Measurements from ENCODE around the gene SCARF1. TPM values are rescaled to one million over a fixed set of nuclear protein-coding genes. Genes with fewer than 3 reads are reported as not detected.

SCARF1 gene
- polyA plus RNA-seq, 12 donors = 5.2 to 11.3 (median 6.8) TPM; not detected in 1

- no peak for DNase-seq
These were observed 4.4 kb upstream of the SCARF1 start, which contains the start of gene RILP for GRCh38 chr17:1649844-1650501. Gene RILP, minus strand, starts transcription at chr17:1649866. Its CDS starts 62 bp downstream, at chr17:1649804.

- DNase-seq = peak; percentile 97
These were observed 3.7 kb upstream of the SCARF1 start for GRCh38 chr17:1648963-1649843.

DNA sequence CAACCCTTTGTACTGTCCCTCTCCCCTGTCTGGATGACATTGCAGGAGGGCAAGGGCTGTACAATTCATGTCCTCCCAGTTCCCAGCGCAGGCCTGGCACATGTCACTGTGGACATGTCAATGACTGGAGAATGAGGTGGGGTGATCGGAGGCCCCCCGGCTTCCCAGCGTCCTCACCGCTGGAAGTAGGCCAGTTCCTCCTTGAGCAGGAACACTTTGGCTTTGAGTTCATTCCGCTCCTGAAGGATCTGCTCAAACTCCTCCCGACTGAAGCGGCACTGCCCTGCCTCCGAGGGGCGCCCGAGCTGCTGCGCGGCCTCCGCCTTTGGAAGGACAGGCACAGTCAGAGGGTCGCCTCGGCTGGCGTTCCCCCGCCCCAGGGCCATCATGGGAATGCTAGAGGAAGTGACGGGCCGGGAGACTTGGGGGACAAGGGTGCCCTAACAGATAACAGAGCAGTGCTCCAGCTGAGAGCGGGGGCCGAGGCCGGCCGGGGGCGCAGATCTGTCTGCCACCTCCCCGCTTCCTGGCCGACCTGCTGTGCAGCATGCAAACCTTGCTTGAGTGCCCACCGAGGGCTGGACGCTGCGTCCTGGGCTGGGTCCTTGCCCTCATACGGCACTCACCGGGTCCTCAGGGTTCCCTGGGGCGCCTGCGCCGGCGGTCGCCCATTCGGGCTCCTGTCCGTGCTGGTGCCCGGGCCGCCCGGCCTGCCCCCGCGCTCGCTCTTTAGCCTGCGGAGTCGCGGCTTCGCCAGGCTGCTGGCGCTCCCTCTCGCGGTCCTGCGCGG is 2.8 kb upstream of the SCARF1 start:
- DNase-seq = no peak

DNA sequence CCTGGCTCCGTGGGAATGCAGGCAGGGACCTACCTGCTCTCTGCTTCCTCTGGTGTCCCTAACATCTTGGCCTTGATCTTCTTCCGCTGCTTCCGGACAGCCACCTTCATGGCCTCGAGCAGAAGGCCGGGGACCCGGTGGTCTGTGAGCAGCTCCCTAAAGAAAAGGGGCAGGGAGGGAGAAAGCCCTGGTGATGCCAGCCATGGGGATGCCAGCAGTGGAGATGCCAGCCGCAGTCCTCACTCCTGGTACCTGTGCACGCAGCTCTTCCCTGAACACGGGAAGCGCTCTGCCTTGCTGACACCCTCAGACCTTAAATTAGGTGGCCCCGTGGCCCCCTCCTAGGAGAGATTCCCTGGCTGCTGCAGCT is 2.3 kb upstream of the SCARF1 start:
- no peak for DNase-seq

DNA sequence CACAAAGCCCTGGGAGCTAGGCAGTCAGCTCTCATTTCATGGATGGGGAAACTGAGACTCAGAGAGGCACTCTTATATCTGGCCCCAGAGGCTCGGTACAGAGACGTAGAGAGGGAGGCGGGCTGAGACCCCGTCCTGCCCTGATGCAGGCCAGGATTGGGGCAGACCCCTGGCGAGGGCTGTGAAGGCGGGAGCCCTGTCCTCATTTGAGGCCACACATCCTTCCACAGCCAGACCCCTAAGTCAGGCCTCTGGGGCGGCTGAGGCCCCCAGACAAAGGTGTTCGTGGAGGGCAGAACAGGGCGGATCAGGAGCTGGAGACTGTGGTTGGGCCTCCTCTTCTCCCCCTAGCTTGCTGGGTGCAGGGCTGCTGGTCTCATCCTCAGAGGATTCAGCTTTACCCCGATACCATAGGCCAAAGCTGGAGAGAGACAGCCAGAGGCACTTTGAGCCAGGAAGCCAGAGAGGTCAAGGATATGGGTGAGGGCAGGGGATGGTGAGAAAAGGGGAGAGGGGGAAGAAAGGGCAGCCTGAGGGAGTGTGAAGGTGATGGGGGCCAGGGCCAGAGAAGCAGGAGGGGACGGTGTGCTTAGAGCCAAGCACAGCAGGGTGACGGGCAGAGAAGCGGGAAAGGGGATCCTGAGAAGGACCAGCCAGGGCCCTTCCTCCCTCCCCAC is 805 bp upstream of the SCARF1 start:
- DNase-seq = no peak

DNA sequence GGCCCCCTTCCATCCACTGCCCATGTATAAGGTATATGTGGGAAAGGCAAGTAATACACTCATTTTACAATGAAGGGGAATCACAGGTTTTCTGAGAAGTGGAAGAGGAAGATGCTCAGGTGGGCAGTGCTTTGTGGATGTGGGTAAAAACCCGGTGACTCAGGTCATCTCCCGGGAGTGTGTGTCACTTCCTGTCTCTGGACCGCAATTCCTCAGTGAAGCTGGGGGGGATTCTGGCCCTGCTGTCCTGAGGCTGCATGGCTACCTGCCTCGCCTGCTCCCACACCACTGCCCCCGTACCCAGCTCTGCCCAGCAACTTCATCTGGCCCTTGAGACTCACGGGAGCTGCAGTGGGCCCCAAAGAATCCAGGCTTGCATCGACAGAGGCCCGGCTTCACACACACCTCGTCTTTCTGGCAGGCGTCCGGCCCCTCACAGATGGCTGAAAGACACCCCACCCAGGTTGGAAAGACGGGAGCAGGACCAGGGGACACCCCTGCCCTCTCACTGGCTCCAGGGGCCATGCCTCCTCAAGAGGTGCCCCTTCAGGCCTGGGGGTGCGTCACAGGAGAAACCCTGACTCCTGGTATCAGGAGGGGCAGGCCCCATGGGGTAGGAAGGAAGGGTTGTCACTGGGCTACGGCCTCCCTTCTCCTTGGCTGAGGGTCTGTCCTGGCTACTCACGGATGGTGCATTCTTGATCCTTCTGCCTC is 882 bp downstream of the SCARF1 start:
- DNase-seq = no peak

GRCh38 chr17:1643999-1644492 is 1.5 kb downstream of the SCARF1 start:
- DNase-seq = no peak

DNA sequence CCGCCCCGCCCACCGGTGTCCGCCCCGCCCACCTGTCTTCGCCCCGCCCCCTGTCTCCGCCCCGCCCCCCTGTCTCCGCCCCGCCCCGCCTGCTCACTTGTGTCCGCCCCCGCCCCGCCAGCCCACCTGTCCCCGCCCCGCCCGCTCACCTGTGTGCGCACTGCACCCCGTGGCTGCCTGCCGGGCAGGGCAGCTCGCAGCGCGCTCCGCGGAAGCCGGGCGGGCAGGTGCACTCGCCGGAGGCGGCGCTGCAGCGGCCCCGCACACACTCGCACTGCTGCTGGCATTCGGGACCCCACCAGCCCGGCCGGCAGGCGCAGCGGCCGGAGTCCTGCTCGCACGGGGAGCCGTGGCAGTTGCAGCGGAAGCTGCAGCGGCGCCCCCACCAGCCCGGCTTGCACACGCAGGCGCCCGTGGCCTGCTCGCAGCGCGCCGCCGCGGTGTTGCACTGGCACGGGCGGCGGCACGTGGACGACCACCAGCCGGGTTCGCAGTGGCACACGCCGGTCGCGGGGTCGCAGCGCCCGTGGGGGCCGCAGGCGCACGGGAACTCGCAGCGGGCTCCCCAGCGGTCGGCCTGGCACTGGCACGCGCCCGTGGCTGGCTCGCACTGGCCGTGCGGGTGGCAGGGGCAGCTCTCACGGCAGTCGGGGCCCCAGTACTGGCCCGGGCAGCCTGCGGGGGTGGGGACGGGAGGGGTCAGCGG is 2.1 kb downstream of the SCARF1 start:
- no peak for DNase-seq

DNA sequence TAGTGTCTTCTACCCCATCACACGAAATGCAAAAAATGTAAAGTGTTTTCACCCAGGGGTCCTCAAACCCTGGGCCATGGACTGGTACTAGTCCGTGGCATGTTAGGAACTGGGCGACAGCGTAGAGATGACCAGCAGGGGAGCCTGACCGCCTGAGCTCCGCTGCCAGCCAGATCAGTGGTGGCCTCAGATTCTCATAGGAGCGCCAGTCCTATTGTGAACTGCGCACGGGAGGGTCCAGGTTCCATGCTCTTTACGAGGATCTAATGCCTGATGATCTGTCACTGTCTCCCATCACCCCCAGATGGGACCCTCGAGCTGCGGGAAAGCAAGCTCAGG is 4.5 kb downstream of the SCARF1 start:
- DNase-seq = no peak

GRCh38 chr17:1640329-1641064 is 5.0 kb downstream of the SCARF1 start:
- DNase-seq = no peak

DNA sequence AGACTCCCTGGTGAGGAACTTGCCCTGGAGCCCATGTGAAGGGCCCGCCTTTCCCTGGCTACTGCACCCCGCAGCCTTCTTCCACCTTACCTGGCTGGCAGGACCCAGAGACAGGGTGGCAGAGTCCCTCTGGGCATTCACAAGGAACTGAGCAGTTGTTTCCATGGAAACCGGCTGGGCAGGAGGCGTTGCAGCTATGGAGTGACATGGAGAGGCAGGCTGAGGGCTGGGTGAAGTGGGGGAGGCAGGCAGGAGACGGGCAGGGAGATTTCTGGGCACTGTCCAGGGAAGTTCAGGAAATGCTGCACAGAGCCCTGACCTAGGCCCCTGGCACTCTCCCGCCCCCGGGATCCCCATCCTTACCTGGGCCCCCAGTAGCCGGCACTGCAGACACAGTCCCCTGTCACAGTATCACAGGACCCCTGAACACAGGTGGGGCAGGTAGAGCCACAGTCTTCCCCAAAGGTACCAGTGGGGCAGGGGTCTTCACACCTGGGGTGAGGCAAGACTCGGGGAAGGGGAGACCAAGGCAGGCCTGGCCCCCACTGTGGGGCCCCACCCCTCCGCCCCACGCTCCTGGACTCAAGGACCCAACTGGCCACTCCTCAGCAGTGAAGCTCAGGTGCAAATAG is 5.9 kb downstream of the SCARF1 start:
- no peak for DNase-seq

- DNase-seq = no peak
These were observed 6.8 kb downstream of the SCARF1 start for GRCh38 chr17:1638624-1639300.

- no peak for DNase-seq
These were observed 7.4 kb downstream of the SCARF1 start for GRCh38 chr17:1638171-1638590.

GRCh38 chr17:1636732-1637285 is 8.7 kb downstream of the SCARF1 start:
- DNase-seq = no peak

DNA sequence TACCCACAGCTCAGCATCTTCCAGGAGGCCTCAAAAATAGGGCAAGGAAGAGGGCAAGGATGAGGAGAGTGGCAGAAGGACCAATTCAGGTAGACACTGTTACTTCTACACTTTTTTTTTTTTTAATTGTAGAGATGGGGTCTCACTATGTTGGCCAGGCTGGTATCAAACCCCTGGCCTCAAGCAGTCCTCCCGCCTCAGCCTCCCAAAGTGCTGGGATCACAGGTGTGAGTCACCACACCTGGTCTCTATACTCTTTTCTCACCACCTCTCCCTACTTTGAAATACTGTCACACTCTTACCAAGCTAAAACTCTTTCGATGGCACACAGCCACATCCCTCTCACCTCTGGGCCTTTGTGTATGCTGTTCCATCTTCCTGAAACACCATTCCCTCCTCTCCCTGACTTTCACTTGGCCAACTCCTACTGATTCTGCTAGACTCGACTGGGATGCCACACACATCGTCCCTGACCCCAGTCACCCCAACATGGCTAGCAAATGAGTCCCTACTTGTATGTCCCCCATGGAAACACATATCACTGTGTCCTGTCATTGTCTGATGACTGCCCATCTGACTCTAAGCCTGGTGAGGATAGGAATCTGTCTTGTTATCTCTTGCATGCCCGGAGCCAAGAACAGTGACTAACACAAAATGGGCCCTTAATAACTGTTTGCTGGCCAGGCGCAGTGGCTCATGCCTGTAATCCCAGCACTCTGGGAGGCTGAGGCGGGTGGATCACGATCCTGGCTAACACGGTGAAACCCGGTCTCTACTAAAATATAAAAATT is 9.7 kb downstream of the SCARF1 start:
- no peak for DNase-seq

DNA sequence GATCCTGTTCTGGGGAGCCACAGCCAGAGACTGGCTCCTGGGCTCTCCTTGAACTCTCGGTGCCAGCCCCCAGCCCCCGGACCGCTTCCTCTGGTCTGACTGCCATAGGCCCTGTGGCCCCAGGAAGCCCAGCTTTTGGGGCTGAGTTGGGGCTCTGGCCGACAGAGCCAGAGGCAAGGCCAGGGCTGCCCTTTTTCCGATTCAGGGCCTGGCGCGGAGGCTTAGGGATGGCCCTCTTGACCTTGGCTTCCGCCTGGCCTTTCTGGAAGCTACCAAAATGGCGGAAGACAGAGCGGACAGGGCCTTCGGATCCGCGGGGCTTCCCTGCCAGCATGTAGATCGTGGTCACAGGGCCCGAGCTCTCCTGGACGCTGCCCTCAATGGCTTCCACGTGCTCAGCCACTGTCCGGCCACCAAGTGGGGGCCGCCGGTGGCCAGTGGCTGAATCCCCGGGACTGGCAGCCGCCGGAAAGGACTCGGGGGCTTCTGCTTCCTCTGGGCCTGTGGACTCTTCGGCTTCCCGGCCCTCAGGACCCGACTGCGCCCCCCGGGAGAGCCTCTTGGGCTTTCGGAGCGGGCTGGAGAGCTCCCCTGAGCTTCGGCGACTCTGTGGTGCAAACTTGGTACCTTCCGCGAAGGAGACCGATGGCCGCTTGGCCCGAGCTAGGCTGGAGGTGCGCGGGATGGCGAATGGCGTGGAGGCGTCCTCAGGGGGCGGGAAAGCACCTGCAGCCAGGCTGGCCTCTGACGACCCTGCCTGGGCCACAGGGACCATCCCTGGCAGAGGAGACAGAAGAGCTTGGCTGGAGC is 10.5 kb downstream of the SCARF1 start:
- no peak for DNase-seq
